PFSK-1 (cell line): ENCODE measurements around the gene SCN8A.

Experiments
- FOXP2 ChIP-seq: optimal IDR thresholded peaks from 2 replicates; pipeline ENCODE3; 2011; ENCODE audit warnings: borderline replicate concordance, control low read depth, inconsistent platforms; ENCODE audit not compliant: insufficient read depth; ENCODE audit errors: extremely low read length, extremely low read depth
- POLR2AphosphoS5 ChIP-seq: IDR thresholded peaks from 2 replicates; pipeline ENCODE4 v1.6.1; 2012; ENCODE audit warnings: low read depth, mild to moderate bottlenecking, control low read depth, low read length, moderate library complexity
- REST ChIP-seq, 2 experiments: IDR thresholded peaks; 2 replicates each; pipeline versions ENCODE4 v1.6.1 to v1.8.0; 2011 to 2012; ENCODE audit warnings: low read depth in 2 of 2, low read length in 2 of 2, control low read depth in 1 of 2, inconsistent platforms in 1 of 2, mild to moderate bottlenecking in 1 of 2, moderate library complexity in 1 of 2; ENCODE audit not compliant: insufficient read depth in 1 of 2
- SIN3A ChIP-seq: IDR thresholded peaks from 2 replicates; pipeline ENCODE4 v1.6.1; 2012; ENCODE audit warnings: mild to moderate bottlenecking, low read length, moderate library complexity, borderline replicate concordance; ENCODE audit not compliant: insufficient read depth
- TAF1 ChIP-seq: IDR thresholded peaks from 2 replicates; pipeline ENCODE4 v1.6.1; 2012; ENCODE audit warnings: low read length, control low read depth, borderline replicate concordance; ENCODE audit not compliant: insufficient read depth

- TF ChIP-seq POLR2AphosphoS5 (no peak), SIN3A (no peak), REST (IDR thresholded peaks at IDR 0.05; ENCODE audit: insufficient read depth in 1 of 2, low read depth in 2 of 2, low read length in 2 of 2) (no peak), TAF1 (no peak), FOXP2 (no peak)
Observed at GRCh38 chr12:51726931-51727330, 135.9 kb downstream of the SCN8A start.
